Ishikawa (cell line): ENCODE results near the gene TMEM252.

ENCODE experiments used
- CEBPB ChIP-seq: IDR thresholded peaks from 2 replicates; pipeline ENCODE4 v1.6.1; 2012
- CREB1 ChIP-seq: IDR thresholded peaks from 2 replicates; pipeline ENCODE4 v1.6.1; 2012; ENCODE audit warnings: low read depth
- EGR1 ChIP-seq: IDR thresholded peaks from 2 replicates; pipeline ENCODE4 v1.6.1; 2012
- EP300 ChIP-seq: IDR thresholded peaks from 2 replicates; pipeline ENCODE4 v1.6.1; 2012; ENCODE audit warnings: borderline replicate concordance
- FOXM1 ChIP-seq: IDR thresholded peaks from 2 replicates; pipeline ENCODE4 v1.6.1; 2012; ENCODE audit warnings: low read depth, borderline replicate concordance
- MAX ChIP-seq: IDR thresholded peaks from 2 replicates; pipeline ENCODE4 v1.6.1; 2012
- NFIC ChIP-seq: IDR thresholded peaks from 2 replicates; pipeline ENCODE4 v1.6.1; 2012
- RAD21 ChIP-seq: IDR thresholded peaks from 2 replicates; pipeline ENCODE4 v1.6.1; 2012; ENCODE audit warnings: low read depth
- TAF1 ChIP-seq: IDR thresholded peaks from 2 replicates; pipeline ENCODE4 v1.6.1; 2012; ENCODE audit warnings: low read depth, mild to moderate bottlenecking
- TCF12 ChIP-seq: IDR thresholded peaks from 2 replicates; pipeline ENCODE4 v1.6.1; 2012; ENCODE audit warnings: low read depth
- TEAD4 ChIP-seq: IDR thresholded peaks from 2 replicates; pipeline ENCODE4 v1.6.1; 2012
- YY1 ChIP-seq: IDR thresholded peaks from 2 replicates; pipeline ENCODE4 v1.6.1; 2012; ENCODE audit warnings: low read depth
- ZBTB7A ChIP-seq: IDR thresholded peaks from 2 replicates; pipeline ENCODE4 v1.6.1; 2012; ENCODE audit warnings: low read depth
- TF ChIP-seq, protein P1 (sequence below): IDR thresholded peaks from 2 replicates; pipeline ENCODE4 v1.6.1; 2012
- TF ChIP-seq, protein P2 (sequence below): IDR thresholded peaks from 2 replicates; pipeline ENCODE4 v1.6.1; 2012; ENCODE audit warnings: low read depth, mild to moderate bottlenecking

Gene TMEM252

GRCh38 chr9:68547417-68547816 lies 6.7 kb upstream of the TMEM252 start:
- TF ChIP-seq CEBPB (no peak), CREB1 (no peak), MAX (no peak)
- TF ChIP-seq, protein P1, sequence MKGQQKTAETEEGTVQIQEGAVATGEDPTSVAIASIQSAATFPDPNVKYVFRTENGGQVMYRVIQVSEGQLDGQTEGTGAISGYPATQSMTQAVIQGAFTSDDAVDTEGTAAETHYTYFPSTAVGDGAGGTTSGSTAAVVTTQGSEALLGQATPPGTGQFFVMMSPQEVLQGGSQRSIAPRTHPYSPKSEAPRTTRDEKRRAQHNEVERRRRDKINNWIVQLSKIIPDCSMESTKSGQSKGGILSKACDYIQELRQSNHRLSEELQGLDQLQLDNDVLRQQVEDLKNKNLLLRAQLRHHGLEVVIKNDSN, result no peak

DNA sequence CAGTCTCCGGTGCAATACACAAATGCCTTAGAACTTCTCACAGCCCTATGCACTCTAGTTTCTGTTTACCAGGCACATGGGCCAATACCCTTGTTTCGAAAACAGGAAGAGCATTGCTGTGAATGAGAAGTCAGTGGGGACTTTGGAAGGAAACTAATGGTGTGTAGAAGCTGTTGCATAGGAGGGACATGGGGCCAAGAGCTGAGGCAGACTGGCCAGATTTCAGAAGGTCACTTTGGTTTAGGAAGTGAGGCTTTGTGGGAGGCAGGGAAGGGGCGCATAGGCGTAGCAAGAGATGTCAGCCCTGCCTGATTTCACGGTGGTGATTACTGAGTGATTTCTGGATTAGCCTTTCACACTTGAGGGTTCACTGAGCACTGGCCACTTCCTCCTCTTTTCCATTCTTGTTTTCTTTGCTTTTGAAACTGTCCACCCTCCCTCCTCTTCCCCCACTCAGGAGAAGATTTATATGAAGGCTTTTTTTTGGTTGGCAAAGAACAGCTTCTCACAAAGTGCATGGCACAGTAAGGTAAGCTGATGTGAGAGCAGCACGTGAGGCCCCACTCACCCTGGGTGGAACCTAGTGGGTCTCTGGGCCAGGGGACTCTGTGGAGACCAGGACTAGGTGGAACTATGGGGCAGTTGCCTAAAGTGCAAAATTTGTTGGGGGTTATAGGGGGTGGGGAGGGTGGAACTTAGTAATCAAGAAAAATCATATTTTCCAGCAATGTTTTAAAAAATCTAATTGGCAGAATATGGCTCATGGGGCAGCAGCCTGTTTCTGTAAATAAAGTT lies 6.1 kb upstream of the TMEM252 start:
- no peak for TF ChIP-seq EP300

DNA sequence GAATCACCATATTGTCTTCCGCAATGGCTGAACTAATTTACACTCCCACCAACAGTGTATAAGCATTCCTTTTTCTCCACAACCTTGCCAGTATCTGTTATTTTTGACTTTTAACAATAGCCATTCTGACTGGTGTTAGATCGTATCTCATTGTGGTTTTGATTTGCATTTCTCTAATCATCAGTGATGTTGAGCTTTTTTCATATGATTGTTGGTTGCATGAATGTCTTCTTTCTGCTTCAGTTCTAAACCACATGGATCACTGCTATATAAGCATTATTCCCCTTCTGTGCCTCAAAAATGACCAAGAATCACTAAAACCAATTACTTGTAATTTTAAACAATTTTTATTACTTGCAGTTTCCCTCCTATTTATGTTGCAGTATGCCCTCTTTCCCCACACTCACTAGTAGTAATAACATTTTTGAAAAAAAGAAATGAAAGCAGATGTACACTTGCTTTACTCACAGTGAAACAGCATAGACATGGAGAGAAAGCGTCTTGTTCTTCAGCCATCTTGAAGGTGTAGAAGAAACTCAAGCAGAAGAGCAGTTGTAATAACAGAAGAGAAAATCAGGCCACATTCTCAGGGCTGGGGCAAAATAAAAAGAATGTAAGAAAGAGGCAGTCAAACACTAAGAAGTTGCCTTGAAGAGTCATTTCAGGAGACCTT lies 4.5 kb upstream of the TMEM252 start:
- TF ChIP-seq MAX, result no peak
- TF ChIP-seq TAF1, result no peak

GRCh38 chr9:68541568-68541967 lies 885 bp upstream of the TMEM252 start:
- TF ChIP-seq YY1, result no peak
- no peak for TF ChIP-seq CEBPB
- no peak for TF ChIP-seq MAX
- no peak for TF ChIP-seq NFIC
- TF ChIP-seq EP300, result no peak
- TF ChIP-seq ZBTB7A, result no peak
- no peak for TF ChIP-seq RAD21
- TF ChIP-seq, protein P1, result no peak
- TF ChIP-seq, protein P2, sequence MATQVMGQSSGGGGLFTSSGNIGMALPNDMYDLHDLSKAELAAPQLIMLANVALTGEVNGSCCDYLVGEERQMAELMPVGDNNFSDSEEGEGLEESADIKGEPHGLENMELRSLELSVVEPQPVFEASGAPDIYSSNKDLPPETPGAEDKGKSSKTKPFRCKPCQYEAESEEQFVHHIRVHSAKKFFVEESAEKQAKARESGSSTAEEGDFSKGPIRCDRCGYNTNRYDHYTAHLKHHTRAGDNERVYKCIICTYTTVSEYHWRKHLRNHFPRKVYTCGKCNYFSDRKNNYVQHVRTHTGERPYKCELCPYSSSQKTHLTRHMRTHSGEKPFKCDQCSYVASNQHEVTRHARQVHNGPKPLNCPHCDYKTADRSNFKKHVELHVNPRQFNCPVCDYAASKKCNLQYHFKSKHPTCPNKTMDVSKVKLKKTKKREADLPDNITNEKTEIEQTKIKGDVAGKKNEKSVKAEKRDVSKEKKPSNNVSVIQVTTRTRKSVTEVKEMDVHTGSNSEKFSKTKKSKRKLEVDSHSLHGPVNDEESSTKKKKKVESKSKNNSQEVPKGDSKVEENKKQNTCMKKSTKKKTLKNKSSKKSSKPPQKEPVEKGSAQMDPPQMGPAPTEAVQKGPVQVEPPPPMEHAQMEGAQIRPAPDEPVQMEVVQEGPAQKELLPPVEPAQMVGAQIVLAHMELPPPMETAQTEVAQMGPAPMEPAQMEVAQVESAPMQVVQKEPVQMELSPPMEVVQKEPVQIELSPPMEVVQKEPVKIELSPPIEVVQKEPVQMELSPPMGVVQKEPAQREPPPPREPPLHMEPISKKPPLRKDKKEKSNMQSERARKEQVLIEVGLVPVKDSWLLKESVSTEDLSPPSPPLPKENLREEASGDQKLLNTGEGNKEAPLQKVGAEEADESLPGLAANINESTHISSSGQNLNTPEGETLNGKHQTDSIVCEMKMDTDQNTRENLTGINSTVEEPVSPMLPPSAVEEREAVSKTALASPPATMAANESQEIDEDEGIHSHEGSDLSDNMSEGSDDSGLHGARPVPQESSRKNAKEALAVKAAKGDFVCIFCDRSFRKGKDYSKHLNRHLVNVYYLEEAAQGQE, result no peak
- no peak for TF ChIP-seq EGR1
- no peak for TF ChIP-seq FOXM1

DNA sequence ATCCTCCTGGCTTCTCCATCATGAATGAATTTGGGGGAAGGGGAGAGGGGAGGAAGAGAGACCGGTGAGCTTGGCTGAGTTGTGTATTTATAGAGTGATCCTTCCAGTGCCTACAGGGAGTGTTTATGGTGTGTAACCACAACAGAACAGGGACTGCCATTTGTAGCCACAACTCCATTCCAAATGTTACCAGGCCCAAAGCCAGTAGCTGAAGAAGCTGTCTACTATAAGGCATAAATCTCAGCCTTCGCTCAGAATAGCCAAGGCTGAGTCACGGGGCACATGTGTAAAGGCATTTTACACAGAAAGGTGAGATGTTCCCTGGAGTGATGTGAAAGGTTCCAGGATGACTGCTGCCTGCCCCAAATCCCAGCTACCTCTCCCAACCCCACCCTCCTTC lies 2.5 kb downstream of the TMEM252 start:
- TF ChIP-seq NFIC (no peak), YY1 (no peak), FOXM1 (no peak), TAF1 (no peak), TCF12 (no peak), EP300 (no peak), ZBTB7A (no peak), CREB1 (no peak), MAX (no peak)
- TF ChIP-seq, protein P2, result no peak
- TF ChIP-seq, protein P1, result no peak

DNA sequence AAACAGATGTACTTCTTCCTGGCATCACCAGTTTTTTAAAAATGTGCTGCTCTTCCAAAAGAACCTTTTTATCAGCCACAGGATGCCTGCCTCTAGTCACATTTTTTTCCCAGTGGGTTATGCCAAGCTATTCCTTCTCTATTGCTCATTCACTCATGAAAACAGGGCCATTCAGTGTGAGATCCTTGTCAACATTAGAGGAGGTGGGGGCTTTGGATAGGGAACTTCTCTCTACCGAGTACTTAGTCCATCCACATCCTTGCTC lies 3.1 kb downstream of the TMEM252 start:
- TF ChIP-seq CEBPB (no peak), EP300 (no peak), RAD21 (no peak), ZBTB7A (no peak), TAF1 (no peak), TEAD4 (no peak), MAX (no peak), FOXM1 (no peak), NFIC (no peak), EGR1 (no peak), CREB1 (no peak), TCF12 (no peak), YY1 (no peak)
- TF ChIP-seq, protein P1, result no peak
- TF ChIP-seq, protein P2, result no peak
